Measurements from ENCODE around the gene STUM.

The STUM gene

DNA sequence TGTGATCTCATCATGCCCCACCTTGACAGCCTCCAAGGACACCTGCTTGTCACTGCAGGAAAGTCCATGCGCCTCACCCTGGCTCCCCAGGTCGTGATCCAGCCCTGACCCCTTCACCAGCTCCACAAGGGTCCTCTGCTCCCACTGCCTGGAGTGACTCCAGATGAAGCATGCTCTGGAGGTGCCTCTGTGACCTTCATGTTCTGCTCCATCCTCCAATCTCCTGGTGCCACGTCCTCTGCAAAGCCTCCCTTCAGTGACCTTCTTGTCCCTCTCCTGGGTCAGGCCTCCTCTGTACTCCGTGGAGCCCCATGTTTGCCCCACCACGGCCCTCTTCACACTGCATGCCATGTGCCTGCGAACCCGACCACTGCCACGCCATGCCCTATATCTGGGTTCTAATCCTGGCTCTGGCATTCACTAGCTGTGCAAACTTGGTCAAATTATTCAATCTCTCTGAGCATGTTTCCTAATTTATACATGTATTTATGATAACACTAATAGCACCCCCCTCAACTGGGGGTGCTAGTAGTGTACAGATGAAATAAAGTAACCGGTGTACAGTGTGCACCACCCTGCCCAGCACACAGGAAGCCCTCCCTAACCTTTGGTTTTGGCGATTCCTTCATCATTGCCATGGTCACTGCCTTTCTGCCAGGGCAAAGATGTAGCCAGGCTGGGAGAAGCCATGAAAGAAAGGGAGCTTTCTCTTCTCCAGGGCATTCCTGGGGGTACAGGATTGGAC, 77.4 kb downstream of the STUM start:
- no peak for DNase-seq (ENCODE audit: low read depth)

- DNase-seq (ENCODE audit: low read depth), result peak; percentile 63
Observed at GRCh38 chr1:226626577-226626956, 78.0 kb downstream of the STUM start.

- DNase-seq (ENCODE audit: low read depth), result no peak
Observed at GRCh38 chr1:226627050-226627755, 78.6 kb downstream of the STUM start.

DNA sequence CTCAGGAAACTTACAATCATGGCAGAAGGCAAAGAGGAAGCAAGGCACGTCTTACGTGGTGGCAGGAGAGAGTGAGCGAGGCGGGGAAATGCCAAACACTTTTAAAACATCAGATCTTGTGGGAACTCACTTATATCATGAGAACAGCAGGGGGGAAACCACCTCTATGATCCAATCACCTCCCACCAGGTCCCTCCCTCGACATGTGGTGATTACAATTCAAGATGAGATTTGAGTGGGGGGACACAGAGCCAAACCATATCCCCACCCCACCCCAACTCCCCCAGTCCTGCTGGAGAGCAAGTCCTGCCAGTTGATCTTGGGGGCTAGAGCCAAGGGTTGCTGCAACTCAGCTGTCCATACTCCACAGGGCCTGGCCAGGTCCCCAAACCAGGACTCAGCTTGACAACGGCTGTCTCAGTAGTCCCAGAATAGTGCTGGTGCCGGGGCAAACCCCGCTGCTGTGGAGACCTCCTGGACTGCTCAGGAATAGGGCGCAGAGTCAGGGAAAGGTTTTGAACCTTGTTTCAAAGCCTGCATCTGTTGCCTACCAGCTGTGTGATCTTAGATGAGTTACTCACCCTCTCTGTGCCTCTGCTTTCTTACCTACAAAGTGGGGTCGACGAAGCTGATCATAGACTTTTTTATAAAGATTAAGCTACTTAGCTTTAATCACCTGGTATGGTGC, 79.5 kb downstream of the STUM start:
- no peak for DNase-seq (ENCODE audit: low read depth)

DNA sequence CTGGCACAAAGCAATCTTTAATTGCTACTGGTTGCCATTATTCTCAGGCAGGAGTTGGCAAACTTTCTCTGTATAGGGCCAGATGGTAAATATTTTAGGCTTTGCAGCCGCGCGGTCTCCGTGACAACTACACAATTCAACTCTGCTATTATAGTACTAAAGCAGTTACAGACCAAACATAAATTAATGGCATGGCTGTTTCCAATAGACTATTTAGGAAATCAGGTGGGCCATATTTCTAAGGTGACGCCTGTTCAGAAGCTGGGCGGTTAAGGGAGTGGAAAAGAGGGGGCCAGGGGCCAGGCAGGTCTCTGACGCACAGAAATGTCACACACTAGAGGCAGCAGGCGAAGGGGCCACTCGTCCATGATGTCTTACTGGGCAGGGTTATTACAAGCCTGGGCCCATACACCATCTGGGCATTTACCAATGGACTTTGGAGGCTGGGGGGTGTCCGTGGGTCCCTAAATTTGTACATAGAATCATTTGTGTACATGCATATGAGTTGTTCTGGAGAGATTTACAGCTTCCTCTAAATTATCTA, 80.1 kb downstream of the STUM start:
- no peak for DNase-seq (ENCODE audit: low read depth)

DNA sequence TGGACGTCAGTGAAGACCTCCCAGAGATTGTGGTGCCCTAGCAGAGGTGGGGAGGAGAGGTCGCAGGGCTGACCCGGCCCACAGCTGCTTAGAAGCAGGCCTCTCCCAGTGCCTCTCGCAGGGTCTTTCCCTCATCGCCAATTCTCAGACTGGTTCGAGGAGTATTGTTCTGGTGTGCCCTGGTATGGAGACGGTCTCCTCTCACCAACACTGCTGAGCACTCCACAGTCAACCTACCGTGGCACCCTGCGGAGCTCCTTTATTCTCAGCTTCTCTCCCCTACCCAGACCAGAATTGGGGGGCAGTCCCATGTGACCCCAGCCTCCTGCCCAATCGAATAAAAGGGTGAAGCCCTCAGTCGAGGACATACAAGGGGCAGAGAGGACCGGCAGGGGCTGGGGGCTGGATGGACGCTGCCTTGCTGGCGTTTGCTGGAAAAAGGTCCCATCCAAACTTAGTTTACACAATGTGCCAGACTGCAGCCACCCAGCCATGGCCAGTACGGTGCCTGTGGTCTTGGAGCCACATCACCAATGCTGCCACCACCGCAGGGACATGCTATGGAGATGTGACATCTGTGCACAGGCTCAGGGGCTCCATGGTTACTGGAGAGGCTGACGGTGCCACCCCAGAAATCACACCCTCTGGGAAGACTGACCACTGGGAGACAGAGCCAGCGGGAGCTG, 80.8 kb downstream of the STUM start:
- DNase-seq (ENCODE audit: low read depth), result no peak

- DNase-seq (ENCODE audit: low read depth), result no peak
Observed at GRCh38 chr1:226629896-226630550, 81.5 kb downstream of the STUM start.

- no peak for DNase-seq (ENCODE audit: low read depth)
Observed at GRCh38 chr1:226630592-226630991, 82.0 kb downstream of the STUM start.

DNA sequence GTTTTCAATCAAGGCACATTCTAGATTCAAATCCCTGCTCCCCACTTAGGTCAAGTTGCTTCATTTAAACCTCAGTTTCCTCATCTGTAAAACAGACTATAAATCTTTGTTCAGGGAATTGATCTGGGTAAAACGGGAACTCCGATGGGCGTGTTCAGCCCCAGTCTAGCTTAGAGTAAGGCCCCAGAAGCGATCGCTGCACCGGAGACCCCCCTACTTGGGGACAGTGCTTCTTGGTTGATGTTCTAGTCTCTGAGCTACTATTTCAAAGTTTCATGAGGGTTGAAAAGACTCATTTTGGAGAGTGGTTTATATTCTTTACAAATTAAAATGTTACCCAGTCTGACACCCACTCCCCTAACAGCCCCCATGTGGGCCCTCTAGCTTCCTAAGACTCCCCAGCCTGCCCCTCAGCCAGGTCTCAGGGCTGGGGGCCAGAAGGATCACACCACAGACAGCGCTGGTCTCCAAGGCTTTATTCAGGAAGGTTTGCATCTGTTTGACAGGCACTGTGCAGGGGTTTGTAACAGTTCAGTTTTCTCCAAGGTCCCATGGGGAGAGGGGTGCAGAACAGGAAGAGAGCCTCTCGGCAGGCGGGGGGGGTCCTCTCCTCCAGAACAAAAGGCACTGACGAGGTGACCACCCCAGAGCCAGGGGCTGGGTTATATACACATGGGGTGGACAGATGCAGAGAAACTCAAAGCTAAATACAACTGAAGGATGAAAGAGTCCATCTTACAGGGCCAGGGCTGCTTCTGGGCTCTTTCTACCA, 82.9 kb downstream of the STUM start:
- DNase-seq (ENCODE audit: low read depth), result no peak

- DNase-seq (ENCODE audit: low read depth), result no peak
Observed at GRCh38 chr1:226632169-226632879, 83.8 kb downstream of the STUM start.

- no peak for DNase-seq (ENCODE audit: low read depth)
Observed at GRCh38 chr1:226632922-226633351, 84.4 kb downstream of the STUM start.

- DNase-seq (ENCODE audit: low read depth), result no peak
Observed at GRCh38 chr1:226633541-226634165, 85.1 kb downstream of the STUM start.

- peak; percentile 75 for DNase-seq (ENCODE audit: low read depth)
Observed at GRCh38 chr1:226634166-226634588, 85.6 kb downstream of the STUM start.

DNA sequence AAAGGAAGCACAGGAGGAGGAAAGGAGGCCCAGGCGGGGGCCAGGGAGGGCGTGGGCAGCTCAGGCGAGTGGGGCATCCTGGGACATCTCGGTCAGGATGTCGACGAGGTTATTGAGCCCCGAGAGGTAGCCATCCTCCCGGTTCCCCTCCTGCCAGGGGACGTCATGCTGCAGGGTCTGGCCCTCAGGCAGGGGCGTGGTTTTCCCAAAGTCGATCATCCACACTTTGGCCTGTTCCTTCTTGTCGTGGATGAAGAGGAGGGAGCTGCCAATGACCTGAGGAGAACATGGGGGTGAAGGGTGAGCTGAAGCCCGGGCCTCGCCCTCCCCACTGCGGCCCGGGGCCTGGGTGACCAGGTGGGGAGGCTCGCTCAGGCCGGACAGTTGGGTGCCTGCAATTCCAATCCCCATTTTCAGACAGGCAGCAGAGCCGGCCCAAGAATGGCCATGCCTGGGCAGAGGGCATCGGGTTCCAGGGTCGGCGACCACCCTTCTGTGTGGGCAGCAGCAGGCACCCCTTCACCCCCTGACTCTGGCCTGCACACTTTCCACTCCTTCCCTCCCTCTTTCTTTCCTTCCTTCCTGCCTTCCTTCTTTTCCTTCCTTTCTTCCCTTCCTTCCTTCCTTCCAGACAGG, 86.2 kb downstream of the STUM start:
- DNase-seq (ENCODE audit: low read depth), result no peak

- peak; percentile 32 for DNase-seq (ENCODE audit: low read depth)
Observed at GRCh38 chr1:226635456-226635941, 86.9 kb downstream of the STUM start.

DNA sequence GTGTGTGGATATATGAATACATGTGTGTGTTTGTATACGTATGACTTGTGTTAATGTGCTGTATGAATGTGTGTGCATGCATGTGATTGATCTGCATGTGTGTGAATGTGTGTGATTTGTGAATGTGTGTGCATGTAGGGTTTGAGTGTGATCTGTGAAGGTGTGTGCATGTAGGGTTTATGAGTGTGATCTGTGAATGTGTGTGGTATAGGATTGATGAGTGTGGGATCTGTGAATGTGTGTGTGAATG, 88.2 kb downstream of the STUM start:
- DNase-seq (ENCODE audit: low read depth), result no peak

DNA sequence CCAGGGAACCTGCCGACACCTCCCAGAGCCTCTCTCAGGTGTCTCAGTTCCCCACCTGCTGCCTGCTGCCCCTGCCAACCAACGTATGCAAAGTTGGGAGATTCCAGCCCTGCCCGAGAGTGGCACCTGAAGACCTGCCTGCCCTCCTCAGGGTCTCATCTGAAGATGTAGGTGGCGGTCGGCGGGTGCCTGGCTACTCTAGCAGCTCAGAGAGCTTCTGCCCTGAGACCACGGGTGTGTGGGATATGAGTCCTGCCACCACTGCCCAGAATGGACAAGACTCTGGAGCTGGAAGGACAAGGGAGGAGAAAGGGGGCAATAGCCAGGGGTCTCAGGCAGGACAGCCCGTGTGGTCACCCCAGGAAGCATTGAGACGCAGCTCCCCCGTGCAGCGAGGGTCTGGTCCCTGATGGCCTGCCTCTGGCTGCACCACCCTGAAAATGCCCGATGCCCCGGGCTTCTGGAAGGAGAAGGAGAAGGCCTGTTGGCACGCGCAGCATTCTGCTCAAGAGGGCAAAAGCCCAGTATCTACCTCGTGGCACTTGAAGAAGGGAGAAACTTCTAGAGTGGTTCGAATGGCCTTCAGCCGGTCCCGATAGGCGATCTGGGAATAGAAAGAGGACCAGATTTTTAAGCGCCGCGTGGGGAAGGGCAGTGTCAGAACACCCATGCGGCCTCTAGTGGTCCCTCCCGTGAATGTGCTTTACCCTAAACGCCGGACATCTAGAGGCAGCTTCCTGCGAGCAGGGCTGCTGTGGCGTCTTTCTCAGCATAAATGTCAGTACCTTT, 88.8 kb downstream of the STUM start:
- DNase-seq (ENCODE audit: low read depth), result no peak

GRCh38 chr1:226638001-226638601, 89.5 kb downstream of the STUM start:
- DNase-seq (ENCODE audit: low read depth), result no peak
